GM21529 (cell line): ENCODE measurements around the gene SHISA9.
"Not testable (repeated sequence)": the region's sequence is repeated elsewhere in the genome, so short reads cannot be mapped to it uniquely, and the experiment has no call there.

ENCODE experiments used
- ATAC-seq: cut with Tn5 transposase; IDR thresholded peaks from one replicate; pipeline ENCODE4 v1.9.1; 2021; ENCODE audit not compliant: unreplicated experiment

Gene SHISA9

DNA sequence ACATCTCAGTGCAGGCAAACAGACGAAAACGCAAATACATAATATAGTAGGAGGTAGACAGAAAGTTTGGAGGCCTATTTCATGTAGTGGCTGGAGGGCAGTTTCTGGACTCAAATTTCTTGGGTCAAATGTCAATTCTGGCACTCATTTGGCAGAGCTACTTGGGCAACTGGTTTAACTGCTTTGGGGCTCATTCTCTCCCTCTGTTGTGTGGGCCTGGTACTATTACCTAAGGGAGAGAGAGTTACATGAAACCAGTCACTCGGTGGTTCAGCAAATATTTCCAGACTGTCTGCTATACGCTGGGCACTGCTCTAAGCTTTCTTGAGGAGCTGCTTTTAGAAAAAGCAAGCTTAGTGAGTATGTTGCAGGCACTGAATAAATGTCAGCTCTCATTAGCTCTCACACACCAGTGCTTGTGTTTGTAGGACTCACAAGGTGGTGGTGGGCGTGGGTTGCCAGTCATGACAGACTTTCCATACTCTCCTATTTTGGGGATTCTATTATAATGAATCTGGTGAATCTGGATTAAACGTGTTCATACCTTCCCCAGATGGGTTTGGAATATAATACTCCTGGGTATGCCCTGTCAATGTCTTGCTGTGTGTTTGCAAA lies 1.8 kb upstream of the SHISA9 start:
- ATAC-seq: no peak

DNA sequence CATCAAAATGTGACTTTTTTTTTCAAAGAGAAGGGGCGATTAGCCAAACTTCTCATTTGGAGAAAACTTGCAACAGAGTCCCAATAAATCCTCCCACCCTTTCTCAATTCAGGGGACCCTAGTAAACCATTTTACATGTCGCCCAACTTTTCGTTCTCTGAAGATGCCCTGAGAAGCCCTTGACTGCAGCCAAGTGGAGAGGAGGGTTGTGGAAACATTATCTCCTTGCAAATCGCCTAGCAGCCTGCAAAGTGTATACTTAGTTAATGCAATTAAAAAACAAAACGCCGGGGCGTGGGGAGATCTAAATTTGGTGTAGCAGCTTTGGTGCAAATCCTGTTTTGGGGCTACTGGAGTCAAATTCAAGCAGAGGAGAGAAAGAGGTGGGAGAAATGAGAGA lies 1.2 kb upstream of the SHISA9 start:
- ATAC-seq: no peak

DNA sequence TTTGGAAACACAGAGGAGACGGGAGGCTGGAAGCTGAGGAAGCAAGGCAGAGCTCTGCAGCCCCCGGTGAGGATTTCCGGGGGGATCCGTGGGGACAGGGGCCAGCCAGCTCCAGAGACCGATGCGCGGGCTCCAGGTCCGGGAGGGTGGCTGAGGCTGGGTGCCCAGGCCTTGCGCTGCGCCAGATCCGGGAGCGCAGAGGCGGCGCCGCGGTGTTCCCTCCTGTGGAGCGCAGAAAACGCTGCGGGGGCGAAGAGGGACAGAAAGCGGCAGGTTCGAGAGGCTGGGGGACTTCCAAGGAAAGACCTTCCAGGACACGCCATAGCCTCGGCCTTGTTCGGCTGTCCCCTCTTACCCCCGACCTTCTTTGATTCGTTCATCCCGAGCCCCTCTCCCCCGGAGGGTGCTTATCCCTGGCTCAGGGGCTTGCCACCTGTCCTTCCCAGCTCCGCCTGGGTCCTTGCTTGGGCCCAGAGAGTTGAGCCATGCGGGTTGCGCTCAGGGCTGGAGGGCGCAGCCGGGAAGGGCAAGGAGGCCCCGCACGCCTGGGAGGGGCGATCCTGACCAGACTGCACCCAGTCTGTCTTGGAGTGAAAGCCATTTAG lies 697 bp upstream of the SHISA9 start:
- no peak for ATAC-seq

DNA sequence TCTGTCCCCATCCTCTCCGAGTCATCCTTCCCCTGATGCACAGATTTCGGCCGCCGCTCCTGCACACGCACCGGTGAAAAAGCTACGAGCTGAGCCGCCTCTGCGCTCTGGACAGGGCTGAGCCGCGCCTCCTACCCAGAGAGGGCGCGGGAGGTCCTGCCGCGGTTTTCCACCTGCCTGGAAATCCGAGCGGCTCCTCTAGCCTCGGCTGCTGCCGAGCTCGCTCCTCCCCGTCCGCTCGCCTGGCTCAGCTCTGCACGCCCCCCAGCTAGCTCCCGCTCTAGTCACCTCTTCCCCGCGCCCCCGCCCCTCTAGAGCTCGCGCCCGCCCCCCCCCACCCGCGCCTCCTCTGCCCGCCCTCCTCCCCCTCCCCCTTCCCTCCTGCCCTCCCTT lies 198 bp upstream of the SHISA9 start:
- no peak for ATAC-seq

DNA sequence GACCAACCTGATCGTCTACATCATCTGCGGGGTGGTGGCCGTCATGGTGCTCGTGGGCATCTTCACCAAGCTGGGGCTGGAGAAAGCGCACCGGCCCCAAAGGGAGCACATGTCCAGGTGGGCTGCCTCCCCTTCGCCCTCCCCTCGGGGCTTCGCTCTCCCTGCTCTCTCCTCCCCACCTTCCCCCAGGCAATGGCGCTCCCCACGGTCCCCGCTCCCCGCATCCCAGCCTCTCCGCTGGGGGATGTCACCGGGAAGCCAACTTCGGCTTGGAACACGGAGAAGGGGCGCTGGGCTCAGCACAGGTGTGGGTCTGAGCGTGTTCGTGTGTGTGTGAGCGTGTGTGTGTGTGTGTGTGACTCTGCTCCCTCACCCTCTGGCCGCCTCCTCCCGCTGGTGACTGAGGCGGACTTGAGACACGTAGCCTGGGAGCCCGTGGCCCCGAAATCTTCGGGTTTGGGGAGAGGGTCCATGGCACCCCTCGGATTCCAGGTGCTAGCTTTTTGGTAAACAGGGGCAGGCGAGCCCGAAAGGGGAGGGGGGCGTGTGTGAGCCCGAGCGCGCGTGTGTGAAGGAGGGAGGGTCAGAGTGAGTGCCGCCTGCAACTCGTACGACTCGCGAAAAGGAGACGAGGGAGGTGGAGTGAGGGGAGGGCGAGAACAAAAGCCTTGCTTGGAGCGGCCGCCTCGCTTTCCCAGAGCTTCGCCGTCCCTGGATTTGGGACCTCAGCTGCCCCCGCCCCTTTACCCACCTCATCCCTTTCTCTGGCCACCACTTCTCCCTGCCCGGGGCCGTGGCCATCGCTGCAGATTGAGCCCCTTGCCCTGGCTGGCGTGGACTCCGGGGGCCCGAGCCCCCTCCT lies 1.3 kb downstream of the SHISA9 start:
- no peak for ATAC-seq

DNA sequence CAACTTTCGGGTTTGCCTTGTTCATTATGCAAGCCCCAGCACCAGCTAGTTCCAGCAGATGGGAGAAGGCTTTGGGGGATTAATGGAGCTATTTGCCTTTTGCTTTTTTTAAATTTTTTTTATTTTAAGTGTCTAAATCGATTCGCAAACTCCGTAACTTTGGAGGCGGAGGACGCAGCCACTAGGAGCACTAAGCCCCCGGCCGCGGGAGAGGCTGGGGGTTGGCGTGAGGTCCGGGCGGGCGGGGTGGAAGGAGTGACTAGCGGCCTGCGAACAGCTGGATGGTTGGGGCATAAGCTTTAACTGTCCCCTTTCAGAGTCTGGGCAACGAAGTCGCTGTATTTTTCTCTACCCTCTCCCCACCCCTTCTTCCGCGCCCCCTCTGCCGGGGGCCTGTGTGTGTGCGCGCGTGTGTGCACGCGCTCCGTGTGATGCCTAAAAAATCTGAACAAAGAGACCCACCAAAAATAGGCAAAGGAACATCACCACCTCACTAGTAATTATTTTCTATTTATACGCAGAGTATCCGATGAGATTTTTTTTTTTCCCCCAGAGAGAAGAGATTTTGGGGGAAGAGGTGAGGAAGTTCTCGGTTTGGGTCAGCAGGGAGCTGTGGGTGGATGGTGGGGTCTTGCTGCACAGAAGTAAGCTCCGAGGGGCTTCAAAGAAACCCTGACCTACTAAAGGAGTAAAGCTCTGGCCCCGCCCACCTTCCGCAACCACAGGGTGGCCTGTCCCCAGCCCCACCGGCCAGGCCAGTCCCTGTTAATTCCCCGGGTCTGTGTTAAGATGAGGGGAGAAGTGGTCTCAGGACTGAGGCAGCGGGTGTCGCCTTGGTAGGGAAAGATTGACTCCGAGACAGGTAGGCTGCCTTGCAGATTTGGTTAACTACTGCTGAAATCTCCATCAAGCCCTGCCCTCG lies 2.3 kb downstream of the SHISA9 start:
- no peak for ATAC-seq

DNA sequence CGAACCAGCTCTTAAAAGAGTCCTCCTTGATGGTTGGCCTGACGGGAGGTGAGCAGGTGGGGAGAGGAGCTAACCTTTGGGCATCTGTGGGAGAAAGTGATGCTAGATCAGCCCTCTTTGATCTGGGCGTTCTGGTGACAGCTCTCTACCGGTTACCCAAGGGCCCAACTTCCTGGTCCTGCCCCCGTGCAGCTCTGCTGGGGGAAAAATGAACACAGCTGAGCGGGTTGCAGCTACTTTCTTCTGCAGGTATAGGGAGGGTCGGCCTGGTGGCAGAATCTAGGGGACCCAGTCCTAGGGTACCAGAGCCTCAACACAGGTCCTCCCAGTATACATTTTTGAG lies 2.9 kb downstream of the SHISA9 start:
- no peak for ATAC-seq

DNA sequence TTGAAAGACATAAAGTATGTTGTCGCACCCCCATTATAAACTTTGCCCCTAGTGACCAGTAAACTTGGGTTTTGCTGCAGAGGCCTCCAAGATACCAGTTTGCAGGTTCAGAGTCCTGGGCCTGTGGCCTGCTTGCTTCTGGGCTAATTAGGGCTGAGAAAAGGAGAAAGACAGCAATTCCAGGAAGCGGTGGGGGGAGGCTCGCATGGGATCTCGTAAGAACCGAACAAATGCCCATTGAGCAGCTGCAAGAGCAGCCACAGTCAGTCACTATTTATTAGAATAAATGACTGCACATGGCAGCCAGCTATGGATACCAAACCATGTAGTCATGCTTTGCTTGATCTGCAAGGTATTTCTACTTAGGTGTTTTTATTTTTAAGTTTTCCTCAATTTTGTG lies 4.9 kb downstream of the SHISA9 start:
- ATAC-seq: no peak

DNA sequence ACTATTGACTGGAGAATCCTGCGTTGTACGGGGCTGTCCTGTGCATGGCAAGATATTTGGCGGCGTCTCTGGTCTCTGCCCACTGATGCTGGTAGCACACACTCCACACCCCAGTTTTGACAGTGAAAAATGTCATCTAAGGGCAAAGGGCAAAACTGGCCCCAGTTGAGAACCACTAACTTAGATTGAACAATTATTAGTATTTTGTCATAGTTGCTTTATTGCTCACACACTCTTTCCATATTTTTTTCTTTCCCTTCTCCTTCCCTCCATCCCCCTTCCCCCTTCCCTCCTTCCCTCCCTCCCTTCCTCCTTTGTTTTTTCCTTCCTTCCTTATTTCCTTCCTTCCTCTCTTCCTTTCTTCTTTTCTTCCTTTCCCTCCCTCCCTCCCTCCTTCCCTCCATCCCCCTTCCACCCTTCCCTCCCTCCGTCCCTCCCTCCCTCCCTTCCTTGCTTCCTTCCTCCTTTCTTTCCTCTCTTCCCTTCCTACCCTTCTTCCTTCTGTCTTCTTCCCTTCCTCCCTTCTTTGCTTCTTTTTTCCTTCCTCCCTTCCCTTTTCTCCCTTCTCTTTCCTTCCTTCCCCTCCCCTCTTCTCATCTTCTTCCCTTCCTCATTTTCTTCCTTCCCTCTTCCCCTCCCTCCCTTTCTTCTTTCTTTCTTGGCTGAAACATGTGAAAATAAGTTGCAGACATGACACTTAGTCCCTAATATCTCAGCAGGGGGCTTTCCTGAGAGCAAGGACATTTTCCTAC lies 5.5 kb downstream of the SHISA9 start:
- ATAC-seq: no peak

DNA sequence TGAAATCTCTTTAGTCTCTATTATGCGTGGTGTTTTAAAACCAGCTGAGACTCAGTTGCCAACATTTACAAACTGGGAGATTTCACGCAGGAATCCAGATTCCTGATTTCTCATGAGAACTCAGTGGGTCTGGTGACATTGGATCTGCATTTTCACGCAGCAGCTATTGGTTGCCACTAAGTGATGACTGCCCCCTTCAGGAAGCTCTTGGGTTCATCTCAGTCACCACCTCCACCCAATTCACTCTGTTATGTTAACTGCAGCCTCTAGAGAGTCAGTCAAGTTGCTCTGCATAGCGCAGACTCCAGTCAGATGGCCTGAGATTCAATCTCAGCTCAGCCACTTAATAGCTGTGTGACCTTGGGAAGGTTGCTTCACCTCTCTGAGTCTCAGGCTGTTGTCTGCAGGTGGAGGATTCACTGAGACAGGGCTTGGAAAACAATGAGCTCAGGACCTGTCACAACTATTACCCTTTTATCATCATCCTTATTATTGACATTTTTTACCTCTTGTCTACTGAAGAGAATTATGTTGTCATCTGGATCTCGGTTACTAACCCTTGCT lies 6.4 kb downstream of the SHISA9 start:
- no peak for ATAC-seq

DNA sequence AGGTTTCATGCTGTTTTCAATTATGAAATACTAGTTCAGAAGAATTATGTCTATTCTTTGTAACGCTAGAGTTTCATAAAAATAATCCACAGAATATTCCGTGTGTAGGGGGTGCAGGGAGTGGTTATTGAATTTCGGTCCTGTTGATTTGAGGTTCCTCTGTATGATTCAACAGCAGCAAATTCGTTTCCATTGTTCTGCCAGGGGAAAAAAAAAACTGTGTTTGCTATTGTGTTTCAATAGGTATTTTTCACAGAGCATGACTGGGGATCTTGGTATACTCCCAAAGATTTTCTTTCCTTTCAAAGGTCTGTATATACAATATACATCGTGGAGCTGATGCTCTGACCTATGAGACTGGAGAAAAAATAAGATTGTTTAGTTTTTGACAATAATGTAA lies 15.8 kb downstream of the SHISA9 start:
- ATAC-seq: no peak

DNA sequence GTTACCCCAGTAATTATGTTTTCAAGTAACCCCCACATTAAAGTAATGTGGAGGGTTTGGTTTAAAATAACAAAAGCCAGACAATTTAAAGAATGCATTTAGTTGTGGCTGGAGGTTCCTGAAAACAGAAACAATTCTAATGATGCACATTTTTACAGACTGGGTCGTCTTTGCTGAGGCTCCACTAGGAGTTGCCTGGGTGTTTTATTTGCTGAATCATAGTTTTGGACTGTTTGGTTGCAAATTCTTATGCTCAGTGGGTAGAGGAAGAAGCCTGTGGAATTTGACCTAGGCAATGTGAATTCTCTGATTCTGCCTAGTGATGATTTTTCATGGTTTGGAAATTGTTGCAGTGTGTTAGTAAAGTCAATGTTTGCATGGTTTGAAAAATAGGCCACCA lies 16.3 kb downstream of the SHISA9 start:
- no peak for ATAC-seq

DNA sequence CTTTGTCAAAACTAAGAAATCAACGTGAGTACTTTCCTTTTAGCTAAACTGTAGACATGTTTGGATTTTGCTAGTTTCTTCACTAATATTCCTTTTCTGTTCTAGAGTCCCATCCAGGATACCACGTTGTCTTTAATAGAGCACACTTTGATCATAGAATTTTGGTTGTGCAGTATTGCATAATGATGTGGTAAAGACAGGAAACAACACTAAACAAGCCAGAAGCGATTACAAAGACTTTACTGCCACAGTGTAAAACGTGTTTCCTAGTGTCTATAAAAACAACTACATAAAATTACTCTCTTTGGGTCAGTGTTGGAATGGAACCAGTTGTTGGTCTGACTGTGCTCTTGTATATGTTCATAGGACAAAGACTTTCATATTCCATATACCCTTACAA lies 19.3 kb downstream of the SHISA9 start:
- ATAC-seq: no peak

DNA sequence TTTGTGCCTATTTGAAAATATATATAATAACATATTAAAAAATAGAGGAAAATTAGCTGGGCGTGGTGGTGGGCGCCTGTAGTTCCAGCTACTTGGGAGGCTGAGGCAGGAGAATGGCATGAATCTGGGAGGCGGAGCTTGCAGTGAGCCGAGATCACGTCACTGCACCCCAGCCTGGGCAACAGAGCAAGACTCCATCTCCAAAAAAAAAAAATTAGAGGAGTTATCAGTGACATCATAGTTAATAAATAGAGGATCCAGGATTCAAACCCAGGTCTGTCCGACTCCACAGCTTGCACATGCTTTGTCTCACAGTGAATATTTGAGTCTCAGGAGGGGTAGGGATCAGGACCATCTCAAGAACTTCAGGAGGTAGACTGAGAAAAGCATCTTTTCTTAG lies 22.2 kb downstream of the SHISA9 start:
- not testable (repeated sequence) for ATAC-seq

DNA sequence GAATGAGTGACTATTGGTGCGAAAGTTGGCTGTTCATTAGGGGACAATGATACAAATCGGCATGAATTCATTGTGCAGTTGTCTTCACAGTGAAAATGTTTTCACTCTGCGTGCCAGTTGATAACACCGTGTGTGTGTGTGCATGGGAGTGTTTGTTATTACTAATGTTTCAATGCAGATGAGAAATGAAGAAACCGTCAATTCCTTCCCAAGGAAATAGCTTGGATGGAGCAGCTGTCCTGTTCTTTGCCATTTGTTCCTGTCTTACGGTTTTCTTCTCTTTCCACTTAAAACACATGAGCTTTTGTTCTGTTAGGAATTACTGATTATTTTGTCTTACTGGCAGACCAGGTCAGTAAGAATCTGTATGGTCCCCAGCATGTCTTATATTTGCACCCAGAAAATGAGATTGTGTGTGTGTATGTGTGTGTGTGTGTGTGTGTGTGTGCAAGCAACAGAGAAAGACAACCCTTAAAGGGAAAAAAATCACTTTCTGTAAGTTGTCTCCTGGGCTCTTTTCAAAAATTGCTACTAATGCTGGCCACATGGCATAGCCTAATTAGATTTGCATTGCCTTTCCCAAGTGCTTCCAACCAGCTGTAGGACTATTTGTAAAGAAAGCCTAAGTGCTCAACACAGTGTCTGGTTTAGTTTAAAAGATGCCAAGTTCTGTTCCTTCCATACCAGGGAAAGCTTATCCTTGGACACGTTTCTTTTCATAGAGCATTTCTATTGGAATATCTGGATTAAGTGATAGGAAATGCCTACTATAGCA lies 23.8 kb downstream of the SHISA9 start:
- ATAC-seq: no peak

DNA sequence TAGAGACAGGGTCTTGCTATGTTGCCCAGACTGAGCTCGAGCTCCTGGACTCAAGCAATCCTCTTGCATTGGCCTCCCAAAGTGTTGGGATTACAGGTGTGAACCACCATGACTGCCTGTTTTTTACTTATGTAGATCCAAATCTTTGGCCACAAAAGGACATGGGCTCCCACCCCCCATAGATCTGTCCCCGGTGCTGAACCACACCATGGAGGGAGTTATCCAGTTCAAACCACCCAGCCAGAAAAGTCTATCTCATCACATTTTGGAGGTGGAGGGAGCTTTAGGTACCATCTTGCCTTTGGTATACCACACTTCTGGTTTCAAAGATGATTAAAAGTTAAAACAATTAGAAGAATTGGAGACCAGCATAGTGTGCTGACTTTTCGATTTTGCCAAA lies 26.2 kb downstream of the SHISA9 start:
- no peak for ATAC-seq

DNA sequence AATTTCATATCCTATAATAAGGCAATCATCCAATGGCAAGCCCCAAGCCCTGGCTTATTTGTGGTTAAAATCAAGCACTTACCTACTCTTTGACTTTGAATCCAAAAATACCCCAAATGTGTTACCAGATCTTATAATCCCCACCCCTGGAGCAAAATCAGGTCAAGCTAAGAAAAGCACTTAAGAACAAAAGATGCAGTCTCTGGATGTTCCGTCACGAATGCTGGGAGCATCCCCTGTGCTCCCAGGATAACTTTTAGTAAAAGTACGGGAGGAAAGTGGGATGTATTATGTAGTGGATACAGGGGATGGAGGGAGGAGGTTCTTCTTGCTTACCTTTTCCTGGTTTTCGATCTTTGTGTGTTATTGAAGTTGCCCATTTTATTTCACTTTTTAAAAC lies 29.5 kb downstream of the SHISA9 start:
- ATAC-seq: no peak

DNA sequence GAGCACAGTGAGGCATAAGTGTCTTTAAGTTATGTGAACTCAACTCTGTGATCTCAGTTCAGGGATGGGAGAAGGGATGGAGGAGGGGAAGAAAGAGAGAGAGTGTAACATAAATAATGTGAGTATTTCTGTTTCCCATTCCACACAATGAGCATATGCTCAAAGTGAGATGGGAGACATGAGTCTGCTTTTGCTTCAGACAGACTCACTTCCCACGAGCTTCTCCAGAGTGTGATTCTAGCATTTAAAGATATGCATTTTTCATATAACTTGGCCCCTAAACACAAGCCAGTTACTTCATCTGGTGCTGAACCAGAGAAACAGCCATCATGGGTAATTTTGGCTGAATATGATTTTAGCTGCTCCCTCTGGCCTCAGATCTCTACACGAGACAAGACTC lies 35.0 kb downstream of the SHISA9 start:
- no peak for ATAC-seq

DNA sequence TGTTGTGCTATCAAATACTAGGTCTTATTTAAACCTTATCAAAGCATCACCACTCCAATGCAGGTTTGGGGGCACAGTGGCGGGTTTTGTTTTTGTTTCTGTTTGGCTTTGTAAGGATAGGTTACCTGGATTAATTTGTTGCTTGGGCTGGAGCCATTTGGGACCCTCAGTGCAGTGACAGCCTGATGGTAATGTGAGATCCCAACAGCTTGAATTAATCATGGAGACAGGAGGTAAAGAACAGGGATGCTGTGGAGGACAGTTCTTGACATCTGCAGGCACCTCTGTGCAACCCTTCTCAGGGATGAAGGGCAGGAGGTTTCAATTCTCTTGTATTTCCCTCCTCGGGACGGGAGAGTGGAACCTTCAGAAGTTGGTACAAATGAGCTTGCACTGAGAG lies 40.5 kb downstream of the SHISA9 start:
- ATAC-seq: no peak

DNA sequence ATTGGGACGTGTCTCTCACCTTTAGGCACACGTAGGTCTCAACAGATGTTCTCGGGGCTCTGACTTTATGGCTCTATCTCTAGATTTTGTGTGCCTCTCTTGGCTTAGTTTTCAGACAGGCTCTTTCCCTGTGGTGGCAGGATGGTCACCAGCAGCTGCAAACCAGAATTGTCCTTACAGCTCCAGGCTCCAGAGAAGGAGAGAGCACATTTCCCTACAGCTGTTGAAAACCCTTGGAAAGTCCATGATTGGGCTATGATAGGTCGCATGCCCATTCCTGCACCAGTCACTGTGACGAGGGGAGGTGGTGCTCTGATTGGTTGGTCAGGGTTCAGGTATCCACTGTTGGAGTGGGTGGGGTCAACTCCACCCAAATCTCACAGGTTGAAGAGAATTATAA lies 41.5 kb downstream of the SHISA9 start:
- no peak for ATAC-seq
